Measurements from ENCODE around the gene CCNG2.

DNA sequence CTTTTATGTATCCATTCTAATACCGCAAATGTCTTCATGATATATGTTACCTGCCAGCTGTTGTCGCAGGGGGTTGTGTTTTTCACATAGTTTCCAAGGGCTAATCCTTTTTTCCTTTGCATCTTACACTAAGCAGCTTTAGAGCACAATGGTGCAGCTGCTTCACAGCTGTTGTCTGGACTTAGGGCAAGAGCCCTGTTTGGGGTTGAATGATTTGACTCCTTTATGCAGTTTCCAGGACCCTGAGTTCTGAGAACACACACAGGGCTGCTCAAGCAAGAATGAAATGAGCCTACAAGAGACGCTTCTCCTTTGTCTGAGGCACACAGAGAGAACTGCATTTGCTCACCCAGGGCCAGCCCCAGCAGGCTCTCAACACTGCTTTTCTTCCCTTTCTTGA lies 20.2 kb downstream of the CCNG2 start:
- no peak for TF ChIP-seq SIN3A (IDR thresholded peaks at IDR 0.05; ENCODE audit: low read depth, low read length)
- TF ChIP-seq, protein P1, sequence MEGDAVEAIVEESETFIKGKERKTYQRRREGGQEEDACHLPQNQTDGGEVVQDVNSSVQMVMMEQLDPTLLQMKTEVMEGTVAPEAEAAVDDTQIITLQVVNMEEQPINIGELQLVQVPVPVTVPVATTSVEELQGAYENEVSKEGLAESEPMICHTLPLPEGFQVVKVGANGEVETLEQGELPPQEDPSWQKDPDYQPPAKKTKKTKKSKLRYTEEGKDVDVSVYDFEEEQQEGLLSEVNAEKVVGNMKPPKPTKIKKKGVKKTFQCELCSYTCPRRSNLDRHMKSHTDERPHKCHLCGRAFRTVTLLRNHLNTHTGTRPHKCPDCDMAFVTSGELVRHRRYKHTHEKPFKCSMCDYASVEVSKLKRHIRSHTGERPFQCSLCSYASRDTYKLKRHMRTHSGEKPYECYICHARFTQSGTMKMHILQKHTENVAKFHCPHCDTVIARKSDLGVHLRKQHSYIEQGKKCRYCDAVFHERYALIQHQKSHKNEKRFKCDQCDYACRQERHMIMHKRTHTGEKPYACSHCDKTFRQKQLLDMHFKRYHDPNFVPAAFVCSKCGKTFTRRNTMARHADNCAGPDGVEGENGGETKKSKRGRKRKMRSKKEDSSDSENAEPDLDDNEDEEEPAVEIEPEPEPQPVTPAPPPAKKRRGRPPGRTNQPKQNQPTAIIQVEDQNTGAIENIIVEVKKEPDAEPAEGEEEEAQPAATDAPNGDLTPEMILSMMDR (IDR thresholded peaks at IDR 0.05 in 2 of 3, conservative IDR thresholded peaks at IDR 0.05 in 1 of 3; ENCODE audit: control insufficient read depth in 2 of 3, extremely low read depth in 1 of 3, insufficient read depth in 1 of 3, low read depth in 3 of 3, low read length in 3 of 3): no peak
- TF ChIP-seq POLR2A (IDR thresholded peaks at IDR 0.05; ENCODE audit: low read depth, low read length): no peak
- TF ChIP-seq POLR2AphosphoS5 (IDR thresholded peaks at IDR 0.05; ENCODE audit: low read length): no peak
- TF ChIP-seq NFXL1 (IDR thresholded peaks at IDR 0.05; ENCODE audit: borderline replicate concordance): no peak
- TF ChIP-seq SMARCA5 (IDR thresholded peaks at IDR 0.05): no peak
- no peak for TF ChIP-seq CREM (IDR thresholded peaks at IDR 0.05; ENCODE audit: low read depth)
- no peak for TF ChIP-seq EZH2 (IDR thresholded peaks at IDR 0.05; ENCODE audit: borderline replicate concordance, control insufficient read depth, low read depth, low read length)

Measured in GM12878 (cell line).